SK-N-SH treated with all-trans-retinoic acid at 6 μM for 48 hours (cell line): ENCODE results near the gene HTR4.

Experiments
- ARNTL ChIP-seq: fragments of 450-650 bp; formaldehyde crosslinking; IDR thresholded peaks from 2 replicates; pipeline ENCODE4 v1.5.0; 2020; ENCODE audit warnings: low read depth, mild to moderate bottlenecking, moderate library complexity, borderline replicate concordance
- BACH2 ChIP-seq: fragments of 250-450 bp; sonication (Bioruptor Pico); IDR thresholded peaks from 2 replicates; pipeline ENCODE4 v1.9.0; 2021; ENCODE audit warnings: mild to moderate bottlenecking, borderline replicate concordance
- CSDC2 ChIP-seq: fragments of 250-450 bp; sonication (Bioruptor Pico); IDR thresholded peaks from 2 replicates; pipeline ENCODE4 v1.5.0; 2020; ENCODE audit warnings: mild to moderate bottlenecking, moderate library complexity
- ESRRG ChIP-seq: fragments of 250-450 bp; sonication (Bioruptor Pico); IDR thresholded peaks from 2 replicates; pipeline ENCODE4 v1.6.1; 2021; ENCODE audit warnings: mild to moderate bottlenecking
- ISL1 ChIP-seq: fragments of 250-450 bp; sonication (Bioruptor Pico); IDR thresholded peaks from 2 replicates; pipeline ENCODE4 v2.1.2; 2022; ENCODE audit warnings: mild to moderate bottlenecking, moderate library complexity
- SNAI2 ChIP-seq: fragments of 250-450 bp; sonication (Bioruptor Pico); IDR thresholded peaks from 2 replicates; pipeline ENCODE4 v1.5.0; 2020; ENCODE audit warnings: mild to moderate bottlenecking, moderate library complexity
- TCF4 ChIP-seq: fragments of 250-450 bp; sonication (Bioruptor Pico); IDR thresholded peaks from 2 replicates; pipeline ENCODE4 v1.8.0; 2021; ENCODE audit warnings: mild to moderate bottlenecking, moderate library complexity, borderline replicate concordance
- TSHZ2 ChIP-seq: fragments of 250-450 bp; sonication (Bioruptor Pico); IDR thresholded peaks from 2 replicates; pipeline ENCODE4 v1.5.0; 2020; ENCODE audit warnings: mild to moderate bottlenecking, moderate library complexity
- ZFP3 ChIP-seq: fragments of 250-450 bp; sonication (Bioruptor Pico); IDR thresholded peaks from 2 replicates; pipeline ENCODE4 v1.5.0; 2020; ENCODE audit warnings: mild to moderate bottlenecking, moderate library complexity
- ZFP30 ChIP-seq: fragments of 450-650 bp; formaldehyde crosslinking; IDR thresholded peaks from 2 replicates; pipeline ENCODE4 v1.5.0; 2022; ENCODE audit warnings: mild to moderate bottlenecking, moderate library complexity
- TF ChIP-seq, protein P1 (sequence below): fragments of 250-450 bp; sonication (Bioruptor Pico); IDR thresholded peaks from 2 replicates; pipeline ENCODE4 v1.5.1; 2021; ENCODE audit warnings: mild to moderate bottlenecking, moderate library complexity

DNA sequence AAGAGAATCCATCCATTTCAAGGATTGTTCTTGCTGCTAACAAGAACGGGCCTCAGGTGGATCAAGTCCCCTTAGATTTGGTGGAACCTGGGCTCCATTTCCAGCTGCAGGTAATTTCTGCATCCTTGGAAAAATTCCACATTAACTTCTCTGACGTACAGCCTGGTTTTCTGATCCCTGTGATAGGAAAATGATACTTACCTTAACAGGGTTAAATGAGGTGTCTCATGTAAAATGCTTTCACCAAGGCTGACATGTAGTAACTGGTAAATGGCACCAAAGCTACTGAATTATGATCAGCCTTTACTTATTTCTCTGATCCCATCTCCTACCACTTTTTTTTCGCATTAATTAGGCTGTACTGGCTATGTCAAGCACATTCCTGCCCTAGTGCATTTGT lies 176.9 kb downstream of the HTR4 start:
- no peak for TF ChIP-seq SNAI2 (CRISPR knock-in tag)
- TF ChIP-seq ZFP30: no peak
- no peak for TF ChIP-seq TSHZ2 (CRISPR knock-in tag)
- TF ChIP-seq CSDC2 (CRISPR knock-in tag): no peak
- no peak for TF ChIP-seq ISL1 (CRISPR knock-in tag)
- TF ChIP-seq BACH2: no peak
- no peak for TF ChIP-seq ESRRG (CRISPR knock-in tag)
- TF ChIP-seq, protein P1, sequence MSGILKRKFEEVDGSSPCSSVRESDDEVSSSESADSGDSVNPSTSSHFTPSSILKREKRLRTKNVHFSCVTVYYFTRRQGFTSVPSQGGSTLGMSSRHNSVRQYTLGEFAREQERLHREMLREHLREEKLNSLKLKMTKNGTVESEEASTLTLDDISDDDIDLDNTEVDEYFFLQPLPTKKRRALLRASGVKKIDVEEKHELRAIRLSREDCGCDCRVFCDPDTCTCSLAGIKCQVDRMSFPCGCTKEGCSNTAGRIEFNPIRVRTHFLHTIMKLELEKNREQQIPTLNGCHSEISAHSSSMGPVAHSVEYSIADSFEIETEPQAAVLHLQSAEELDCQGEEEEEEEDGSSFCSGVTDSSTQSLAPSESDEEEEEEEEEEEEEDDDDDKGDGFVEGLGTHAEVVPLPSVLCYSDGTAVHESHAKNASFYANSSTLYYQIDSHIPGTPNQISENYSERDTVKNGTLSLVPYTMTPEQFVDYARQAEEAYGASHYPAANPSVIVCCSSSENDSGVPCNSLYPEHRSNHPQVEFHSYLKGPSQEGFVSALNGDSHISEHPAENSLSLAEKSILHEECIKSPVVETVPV (CRISPR knock-in tag): no peak
- no peak for TF ChIP-seq TCF4 (CRISPR knock-in tag)
- TF ChIP-seq ARNTL (CRISPR knock-in tag): no peak
- TF ChIP-seq ZFP3 (CRISPR knock-in tag): no peak
